GM21528 (cell line): Measurements from ENCODE around the gene SBSN.
"Not testable (repeated sequence)": the region's sequence is repeated elsewhere in the genome, so short reads cannot be mapped to it uniquely, and the experiment has no call there.

ENCODE experiments used
- ATAC-seq: cut with Tn5 transposase; IDR thresholded peaks from one replicate; pipeline ENCODE4 v1.9.1; 2021; ENCODE audit warnings: mild to moderate bottlenecking, moderate library complexity; ENCODE audit not compliant: unreplicated experiment, low FRiP score

Gene SBSN

DNA sequence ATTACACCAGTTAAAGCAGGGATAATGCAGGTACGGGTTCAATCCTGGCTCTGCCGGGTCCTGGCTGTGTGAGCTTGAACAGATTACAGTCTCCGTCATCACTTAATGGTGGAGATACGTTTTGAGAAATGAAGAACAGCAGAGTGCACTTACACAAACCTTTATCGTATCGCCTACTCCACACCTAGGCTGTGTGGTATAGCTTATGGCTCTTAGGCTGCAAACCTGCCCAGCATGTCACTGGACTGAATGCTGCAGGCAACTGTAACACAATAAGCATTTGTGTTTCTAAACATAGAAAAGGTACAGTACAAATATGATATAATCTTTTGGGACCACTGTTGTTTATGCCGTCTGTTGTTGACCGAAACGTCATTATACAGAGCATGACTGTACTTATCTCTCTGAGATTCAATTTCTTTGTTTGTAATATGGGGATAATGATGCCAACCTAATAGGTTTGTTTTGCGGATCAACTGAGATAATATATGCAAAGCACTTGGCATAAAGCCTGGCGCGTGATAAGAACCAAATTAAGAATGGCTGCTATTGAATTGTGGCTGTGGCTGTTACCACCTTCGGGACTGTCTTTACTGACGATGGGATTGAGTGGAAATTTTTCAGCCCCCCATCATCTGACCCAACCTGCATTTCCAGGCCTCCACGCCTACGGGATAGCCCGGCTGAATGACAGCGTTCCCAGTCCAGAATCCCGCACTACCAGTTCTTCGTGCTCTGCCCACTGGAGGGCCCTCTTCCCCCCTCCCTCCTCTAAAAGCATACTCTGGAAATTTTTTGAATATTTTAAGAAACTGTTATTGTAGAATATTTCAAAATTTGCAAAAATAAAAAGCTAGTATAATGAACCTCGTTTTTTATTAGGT lies 49.1 kb downstream of the SBSN start:
- ATAC-seq = no peak

GRCh38 chr19:35476149-35476548 lies 52.0 kb downstream of the SBSN start:
- ATAC-seq = no peak

DNA sequence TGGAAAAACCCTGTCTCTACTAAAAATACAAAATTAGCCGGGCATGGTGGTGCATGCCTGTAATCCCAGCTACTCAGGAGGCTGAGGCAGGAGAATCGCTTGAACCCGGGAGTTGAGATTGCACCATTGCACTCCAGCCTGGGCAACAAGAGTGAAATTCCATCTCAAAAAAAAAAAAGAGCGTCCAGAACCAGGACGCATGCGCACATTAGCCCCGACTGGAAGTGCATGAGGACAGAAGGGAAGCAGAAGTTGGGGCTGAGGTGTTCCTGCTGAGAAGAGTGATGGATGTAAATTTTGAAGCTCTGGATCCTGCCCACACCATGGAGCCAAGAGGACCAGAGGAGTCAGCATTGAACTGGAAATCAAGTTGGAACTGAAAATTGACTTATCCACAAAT lies 53.5 kb downstream of the SBSN start:
- ATAC-seq = not testable (repeated sequence)

GRCh38 chr19:35474104-35474503 lies 54.0 kb downstream of the SBSN start:
- ATAC-seq = no peak
